GM19452 (cell line): ENCODE results near the gene MYH1.

ENCODE experiments used
- ATAC-seq: cut with Tn5 transposase; IDR thresholded peaks from one replicate; pipeline ENCODE4 v1.9.1; 2021; ENCODE audit not compliant: unreplicated experiment

Gene MYH1

DNA sequence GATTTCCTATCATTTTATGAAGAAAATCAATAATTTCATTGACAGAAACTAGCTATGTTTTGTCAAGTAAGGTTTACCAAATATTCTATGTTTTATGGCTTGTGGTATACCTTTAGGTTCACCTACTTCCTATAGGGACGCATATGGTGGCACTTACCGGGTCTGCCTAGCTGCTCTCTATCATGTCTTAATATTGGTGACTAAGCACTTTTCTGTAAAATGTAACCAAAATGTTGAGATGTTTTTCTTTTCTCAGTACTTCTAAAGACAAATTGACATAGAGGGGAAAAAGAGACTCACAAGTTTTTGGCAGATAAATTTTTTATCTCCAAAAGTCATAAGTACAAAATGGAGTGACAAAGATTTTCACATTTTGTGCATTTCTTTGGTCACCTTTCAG is 26.3 kb downstream of the MYH1 start:
- ATAC-seq: no peak

DNA sequence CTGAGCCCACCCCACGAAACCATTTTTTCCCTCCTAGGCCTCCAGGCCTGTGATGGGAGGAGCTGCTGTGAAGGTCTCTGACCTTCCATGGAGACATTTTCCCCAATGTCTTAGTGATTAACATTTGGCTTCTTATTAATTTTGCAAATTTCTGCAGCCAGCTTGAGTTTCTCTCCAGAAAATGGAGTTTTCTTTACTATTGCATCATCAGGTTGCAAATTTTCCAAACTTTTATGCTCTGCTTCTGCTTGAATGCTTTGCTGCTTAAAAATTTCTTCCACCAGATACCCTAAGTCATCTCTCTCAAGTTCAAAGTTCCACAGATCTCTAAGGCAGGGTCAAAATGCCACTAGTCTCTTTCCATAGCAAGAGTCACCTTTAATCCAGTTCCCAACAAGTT is 36.1 kb downstream of the MYH1 start:
- ATAC-seq: no peak

DNA sequence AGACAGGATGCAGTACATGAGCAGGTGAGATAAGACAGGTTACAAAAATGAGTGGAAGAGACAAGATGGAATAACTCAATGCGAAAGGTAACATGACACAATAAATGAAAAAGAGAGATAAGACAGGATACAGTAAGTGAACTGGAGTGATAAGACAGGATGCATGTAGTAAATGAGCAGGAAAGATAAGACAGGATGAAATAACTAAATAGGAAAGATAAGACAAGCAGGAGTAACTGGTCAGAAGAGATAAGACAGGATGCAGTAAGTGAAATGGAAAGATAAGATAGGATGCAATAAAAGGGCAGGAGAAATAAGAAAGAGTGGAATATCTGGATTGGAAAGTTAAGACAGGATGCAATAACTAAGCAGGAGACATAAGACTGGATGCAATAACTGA is 40.6 kb downstream of the MYH1 start:
- no peak for ATAC-seq

DNA sequence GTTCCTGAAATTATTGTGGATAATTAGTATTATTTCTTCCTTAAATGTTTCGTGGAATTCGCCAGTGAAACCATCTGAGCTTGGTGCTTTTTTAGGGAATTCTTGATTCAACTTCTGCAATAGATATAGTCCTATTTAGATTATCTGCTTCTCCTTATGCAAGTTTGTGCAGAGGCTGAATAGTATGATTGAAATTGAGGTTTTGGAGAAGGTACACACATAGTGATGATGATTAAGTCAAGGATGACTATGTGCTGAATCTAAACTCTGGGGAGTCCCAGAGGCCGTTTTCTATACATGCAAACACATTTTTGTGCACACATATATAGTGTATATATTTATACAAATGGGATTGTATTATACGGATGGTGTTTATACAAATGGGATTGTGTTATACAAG is 43.8 kb downstream of the MYH1 start:
- no peak for ATAC-seq

DNA sequence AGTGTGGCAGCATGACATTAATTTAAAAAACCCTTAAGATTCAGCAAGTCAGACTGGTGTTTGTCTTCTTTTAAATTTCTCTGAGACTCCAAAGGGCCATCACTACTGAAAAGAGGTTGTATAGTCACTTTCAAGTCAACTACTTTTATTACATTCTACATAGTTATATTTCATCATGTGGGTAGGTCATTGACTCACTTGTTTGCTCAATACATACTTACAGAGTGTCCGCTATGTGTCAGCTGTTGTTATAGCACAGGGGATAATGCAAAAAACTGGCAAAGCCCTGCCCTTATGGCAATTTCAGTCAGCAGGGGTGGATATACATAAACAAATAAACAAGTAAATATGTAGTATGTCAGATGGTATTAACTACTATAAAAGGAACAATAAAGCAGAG is 46.5 kb downstream of the MYH1 start:
- ATAC-seq: no peak

DNA sequence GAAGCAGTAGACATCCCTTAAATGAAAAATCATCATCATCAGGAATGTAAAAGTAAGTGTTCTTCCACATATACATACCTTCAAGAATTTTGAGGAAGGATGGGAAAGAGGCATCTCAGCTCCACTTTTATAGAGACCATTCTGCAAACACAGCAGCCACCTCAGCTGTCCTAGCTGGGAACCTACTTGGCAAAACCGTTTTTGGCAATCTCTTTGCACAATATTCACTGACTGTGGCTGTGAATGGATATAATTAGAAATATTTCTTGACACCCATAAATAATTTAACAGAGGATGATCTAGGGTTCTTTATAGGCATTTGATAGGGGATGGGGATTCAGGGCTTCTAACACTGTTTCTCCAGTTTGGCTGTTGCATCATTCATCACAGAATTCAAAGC is 48.9 kb downstream of the MYH1 start, which contains the start of gene MYH4:
MYH4 (minus strand) TSS at position 101 of the 400 bp plus-strand sequence. CDS start 2,814 bp downstream, outside the sequence.
- no peak for ATAC-seq

DNA sequence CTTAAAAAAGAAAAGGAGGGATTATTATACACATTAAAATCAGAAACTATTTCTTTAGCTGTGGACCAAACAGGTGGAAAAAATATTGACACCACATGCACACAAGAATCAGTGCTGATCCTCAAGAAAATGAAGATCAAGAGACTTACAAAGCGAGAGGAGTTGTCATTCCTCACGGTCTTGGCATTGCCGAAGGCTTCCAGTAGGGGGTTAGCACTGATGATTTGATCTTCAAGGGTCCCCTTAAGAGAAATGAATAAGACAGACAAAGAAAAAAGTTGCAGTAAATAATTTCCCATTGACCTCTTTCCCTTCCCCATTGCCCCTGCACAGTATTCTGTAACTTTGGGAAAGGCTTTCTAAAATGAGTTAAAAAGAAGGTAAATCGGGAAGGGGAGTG is 54.9 kb downstream of the MYH1 start:
- ATAC-seq: no peak

DNA sequence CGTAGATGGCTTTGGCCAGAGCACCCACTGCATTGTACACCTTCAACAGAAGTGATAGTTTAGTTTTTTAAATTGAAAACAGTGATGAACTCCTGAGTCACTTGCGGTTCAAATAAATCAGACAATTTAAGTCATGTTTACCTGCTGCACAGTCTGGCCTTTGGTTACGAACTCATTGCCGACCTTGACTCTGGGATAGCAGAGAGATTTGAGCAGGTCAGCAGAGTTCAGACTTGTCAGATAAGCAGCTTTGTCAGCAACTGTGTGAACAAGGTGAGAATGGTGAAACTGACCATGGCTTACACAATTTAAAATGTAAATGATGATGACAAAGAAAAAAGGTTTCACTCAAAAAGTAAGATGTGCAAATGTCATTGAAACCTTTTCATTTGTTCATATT is 58.3 kb downstream of the MYH1 start:
- no peak for ATAC-seq

DNA sequence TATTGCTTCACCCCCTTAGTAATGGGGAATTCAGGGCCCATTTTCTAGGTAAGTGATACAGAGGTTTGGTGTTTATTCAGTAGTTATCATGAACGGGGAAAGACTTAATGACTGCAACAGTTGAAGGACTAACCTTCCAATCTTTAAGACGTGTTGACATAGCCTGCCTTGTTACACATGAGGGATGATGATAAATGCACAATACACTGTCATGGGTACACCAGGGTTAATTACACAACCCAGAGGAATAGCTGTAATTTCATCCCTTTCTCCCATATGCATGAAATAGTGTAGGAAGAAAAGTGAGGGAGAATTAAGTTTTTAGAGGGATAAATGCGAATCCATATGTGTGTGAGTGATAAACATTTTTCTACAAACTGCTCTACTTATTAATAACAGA is 59.6 kb downstream of the MYH1 start:
- no peak for ATAC-seq

DNA sequence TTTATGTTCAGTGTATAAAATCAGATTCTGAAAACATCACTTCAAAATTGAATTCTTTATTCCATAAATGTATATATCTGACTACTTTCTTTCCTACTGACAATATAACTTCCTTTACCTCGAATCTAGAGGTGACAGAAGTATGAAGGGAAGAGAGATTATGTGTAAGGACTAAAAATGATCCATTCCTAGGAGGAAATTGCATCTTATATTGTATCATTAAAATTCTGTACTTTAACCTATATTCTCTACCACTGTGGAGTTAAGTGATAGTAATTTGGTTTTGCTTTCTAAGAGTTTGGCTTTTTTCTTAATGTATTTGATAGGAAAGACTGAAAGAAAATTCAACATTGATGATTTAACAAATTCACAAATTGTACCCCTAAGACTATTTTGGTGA is 60.4 kb downstream of the MYH1 start:
- no peak for ATAC-seq

DNA sequence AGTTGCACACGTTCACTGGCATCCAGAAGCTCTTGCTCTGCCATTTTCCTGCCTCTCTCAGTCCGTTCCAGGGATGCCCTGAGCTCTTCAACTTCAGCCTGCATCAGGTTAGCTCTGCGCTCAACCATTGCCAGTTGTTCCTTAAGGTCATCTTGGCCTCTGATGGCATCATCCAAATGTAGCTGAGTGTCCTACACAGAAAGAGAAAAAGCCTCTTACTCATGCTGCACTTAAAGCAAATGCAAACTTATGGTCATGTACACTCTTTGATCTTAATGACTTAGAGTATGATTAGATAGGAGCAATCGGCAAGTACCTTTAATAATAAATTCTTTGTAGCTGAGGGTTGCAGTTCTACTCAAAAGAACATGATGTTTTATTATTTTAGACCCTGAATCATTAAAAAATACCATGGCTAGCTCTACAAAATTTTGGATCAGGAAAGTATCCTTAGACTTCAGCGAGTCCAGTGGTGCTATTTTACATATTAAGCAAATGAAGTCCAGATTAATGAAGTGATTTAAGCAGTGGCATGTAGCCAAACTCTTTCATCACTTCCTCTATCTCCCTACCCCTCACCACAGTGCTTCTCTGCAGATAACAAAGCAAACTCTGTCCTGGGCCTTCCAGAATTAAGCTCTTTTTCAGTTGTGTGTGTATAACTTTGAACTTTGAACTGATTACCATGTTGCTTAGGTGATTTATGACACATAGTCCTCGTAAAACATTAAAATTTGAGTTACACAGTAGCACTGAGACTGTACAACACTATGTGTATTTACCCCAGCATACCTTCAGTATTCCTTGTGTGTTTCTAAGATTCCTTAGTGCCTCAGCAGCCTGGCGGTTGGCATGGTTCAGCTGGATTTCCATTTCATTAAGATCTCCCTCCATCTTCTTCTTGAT is 71.1 kb downstream of the MYH1 start:
- ATAC-seq: no peak
